HG03039 (cell line): ENCODE results near the gene UBAP1L.
"Not testable (repeated sequence)": the region's sequence is repeated elsewhere in the genome, so short reads cannot be mapped to it uniquely, and the experiment has no call there.

Experiments
- ATAC-seq: cut with Tn5 transposase; IDR thresholded peaks from one replicate; pipeline ENCODE4 v1.9.1; 2021; ENCODE audit warnings: mild to moderate bottlenecking, moderate library complexity; ENCODE audit not compliant: unreplicated experiment

UBAP1L gene

DNA sequence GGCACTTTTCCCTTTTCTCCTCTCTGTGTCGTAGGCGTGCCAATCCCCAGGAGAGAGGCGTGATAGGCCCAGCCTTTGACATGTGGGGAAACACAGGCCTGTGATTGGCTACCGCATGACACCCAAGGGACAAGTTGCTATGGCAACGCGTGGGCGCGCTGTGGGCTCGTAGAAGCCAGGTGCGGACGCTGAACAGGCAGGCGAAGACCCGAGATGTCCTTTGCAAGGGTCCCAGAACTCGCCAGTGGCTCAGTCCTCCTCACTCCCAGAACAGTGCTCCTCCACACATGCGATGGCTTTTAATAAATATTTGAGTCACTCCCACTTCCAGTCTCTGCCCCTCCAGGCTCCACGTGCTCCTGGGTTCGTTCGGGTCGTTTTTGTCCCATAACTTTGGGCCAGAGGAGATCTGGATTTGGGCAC, 65.6 kb downstream of the UBAP1L start:
- ATAC-seq: peak; percentile 85

- no peak for ATAC-seq
Measured at GRCh38 chr15:65048241-65048640, 66.8 kb downstream of the UBAP1L start.

GRCh38 chr15:65044724-65045481, 70.1 kb downstream of the UBAP1L start, which contains the start of gene SLC51B:
TSS of gene SLC51B (plus strand) at chr15:65045387. CDS start at chr15:65050005, 4,618 bp downstream.
- no peak for ATAC-seq

DNA sequence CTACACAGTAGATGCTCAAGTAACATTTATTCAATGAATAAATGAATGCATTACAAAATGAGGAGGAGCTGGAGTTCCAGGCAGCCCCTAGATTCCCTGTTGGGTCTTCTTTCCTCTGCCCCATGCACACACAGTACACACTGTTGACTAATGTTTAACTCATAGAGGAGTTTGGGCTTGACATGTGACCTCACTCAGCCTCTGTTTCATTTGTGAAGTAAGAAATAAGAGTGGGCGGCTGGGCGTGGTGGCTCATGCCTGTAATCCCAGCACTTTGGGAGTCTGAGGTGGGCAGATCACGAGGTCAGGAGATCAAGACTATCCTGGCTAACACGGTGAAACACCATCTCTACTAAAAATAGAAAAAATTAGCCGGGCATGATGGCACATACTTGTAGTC, 70.8 kb downstream of the UBAP1L start:
- not testable (repeated sequence) for ATAC-seq

GRCh38 chr15:65042776-65043327, 72.1 kb downstream of the UBAP1L start:
- ATAC-seq: no peak
